ENCODE measurements around the gene PPP1R9A. TPM values are rescaled to one million over a fixed set of nuclear protein-coding genes. Genes with fewer than 3 reads are reported as not detected.

The PPP1R9A gene
- total and polyA plus RNA-seq, 10 of the 15 experiments (the other 5 are each of a cell fraction or from before 2014, with no cell fraction given), result 0.04 to 0.12 TPM; not detected in 8

- H3K36me3 ChIP-seq (ENCODE audit: control insufficient read depth in 2 of 2, insufficient read depth in 2 of 2, low read length in 1 of 2), result no peaks in the 10 kb centered on the region
- in situ Hi-C loops (cut with MboI), result no loop called here
- ChIA-PET RAD21 (ENCODE audit: unreplicated experiment) (interaction anchor here (1.4 kb wide), 1 partner anchor 142 kb away, joined by 3 read pairs; no protein-coding TSS in a partner anchor), CTCF (interaction anchor here (0.7 to 1.3 kb wide), 2 partner anchors 142 to 1202 kb away, joined by 3 read pairs; no protein-coding TSS in a partner anchor), SMC1A (ENCODE audit: uncharacterized antibody, unreplicated experiment) (no interaction called here), POLR2A (no interaction called here)
- 0% methylated on average over 1 of the region's 1 CpG for WGBS (ENCODE audit: insufficient coverage, insufficient replicate concordance, low lambda C conversion rate, missing lambda C conversion rate)
- FAIRE-seq (no peak), ATAC-seq (no peak), DNase-seq (ENCODE audit: low read depth, low spot score) (no peak)
- no peak overlapping the region for H3K27ac ChIP-seq (ENCODE audit: control insufficient read depth, insufficient read depth)
- H3K4me1 ChIP-seq (ENCODE audit: control insufficient read depth, insufficient read depth, low read length), result no peaks in the 10 kb centered on the region
- no peaks in the 10 kb centered on the region for H4K20me1 ChIP-seq (ENCODE audit: control insufficient read depth, insufficient read depth)
- intact Hi-C loops (cut with micrococcal nuclease; ENCODE audit: unreplicated experiment), result no loop called here
- TF ChIP-seq SREBF1 (IDR thresholded peaks at IDR 0.05; ENCODE audit: low read length), result no peak
- no peak for TF ChIP-seq MXI1 (IDR thresholded peaks at IDR 0.05; ENCODE audit: low read depth, low read length)
- no peak for TF ChIP-seq CHD2 (IDR thresholded peaks at IDR 0.05; ENCODE audit: borderline replicate concordance, low read depth, low read length)
- TF ChIP-seq, protein P1, sequence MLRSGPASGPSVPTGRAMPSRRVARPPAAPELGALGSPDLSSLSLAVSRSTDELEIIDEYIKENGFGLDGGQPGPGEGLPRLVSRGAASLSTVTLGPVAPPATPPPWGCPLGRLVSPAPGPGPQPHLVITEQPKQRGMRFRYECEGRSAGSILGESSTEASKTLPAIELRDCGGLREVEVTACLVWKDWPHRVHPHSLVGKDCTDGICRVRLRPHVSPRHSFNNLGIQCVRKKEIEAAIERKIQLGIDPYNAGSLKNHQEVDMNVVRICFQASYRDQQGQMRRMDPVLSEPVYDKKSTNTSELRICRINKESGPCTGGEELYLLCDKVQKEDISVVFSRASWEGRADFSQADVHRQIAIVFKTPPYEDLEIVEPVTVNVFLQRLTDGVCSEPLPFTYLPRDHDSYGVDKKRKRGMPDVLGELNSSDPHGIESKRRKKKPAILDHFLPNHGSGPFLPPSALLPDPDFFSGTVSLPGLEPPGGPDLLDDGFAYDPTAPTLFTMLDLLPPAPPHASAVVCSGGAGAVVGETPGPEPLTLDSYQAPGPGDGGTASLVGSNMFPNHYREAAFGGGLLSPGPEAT (IDR thresholded peaks at IDR 0.05; ENCODE audit: low read depth), result no peak
- no peak for TF ChIP-seq RUNX3 (IDR thresholded peaks at IDR 0.05; ENCODE audit: low read length)
- TF ChIP-seq ZNF274 (IDR thresholded peaks at IDR 0.05; ENCODE audit: insufficient read depth, insufficient read length), result no peak
- TF ChIP-seq SIN3A (IDR thresholded peaks at IDR 0.05; ENCODE audit: low read depth, low read length), result no peak
- TF ChIP-seq CUX1 (IDR thresholded peaks at IDR 0.05; ENCODE audit: insufficient replicate concordance, low read depth, low read length), result no peak
- TF ChIP-seq CREM (IDR thresholded peaks at IDR 0.05; ENCODE audit: low read depth), result no peak
- TF ChIP-seq SREBF2 (IDR thresholded peaks at IDR 0.05; ENCODE audit: low read length), result no peak
- no peak for TF ChIP-seq CHD1 (IDR thresholded peaks at IDR 0.05; ENCODE audit: low read depth, low read length)
- no peak for TF ChIP-seq SIX5 (IDR thresholded peaks at IDR 0.05; ENCODE audit: low read depth, low read length, severe bottlenecking)
- TF ChIP-seq STAT1 (conservative IDR thresholded peaks at IDR 0.05), result no peak
- no peak overlapping the region for H3K4me3 ChIP-seq
- BruUV-seq (replicated peaks), result no TSS peak
- no peaks in the 10 kb centered on the region for H3K27me3 ChIP-seq (replicated peaks in 1 of 2; ENCODE audit: control insufficient read depth in 2 of 2, insufficient read depth in 2 of 2, low read length in 1 of 2)
- no peaks in the 10 kb centered on the region for H3K9me3 ChIP-seq (replicated peaks; ENCODE audit: control insufficient read depth, insufficient read depth, low read length)
- H3K9ac ChIP-seq (ENCODE audit: control insufficient read depth, insufficient read depth, low read length), result no peak overlapping the region
- no peak overlapping the region for H2AFZ ChIP-seq (ENCODE audit: control insufficient read depth, low read depth, low read length)
- H3K4me2 ChIP-seq (ENCODE audit: control insufficient read depth, insufficient read depth), result no peak overlapping the region
- no peaks in the 10 kb centered on the region for H3K79me2 ChIP-seq (ENCODE audit: control insufficient read depth, insufficient read depth, low read length)
Observed at GRCh38 chr7:95104739-95105138, 197.3 kb downstream of the PPP1R9A start.

All from GM12878 (cell line).